GM21737 (cell line): ENCODE data around the gene CAVIN3.
"Not testable (repeated sequence)": the region's sequence is repeated elsewhere in the genome, so short reads cannot be mapped to it uniquely, and the experiment has no call there.

Source experiments
- ATAC-seq: cut with Tn5 transposase; IDR thresholded peaks from one replicate; pipeline ENCODE4 v1.9.1; 2021; ENCODE audit warnings: mild to moderate bottlenecking, moderate library complexity; ENCODE audit not compliant: unreplicated experiment

The CAVIN3 gene

DNA sequence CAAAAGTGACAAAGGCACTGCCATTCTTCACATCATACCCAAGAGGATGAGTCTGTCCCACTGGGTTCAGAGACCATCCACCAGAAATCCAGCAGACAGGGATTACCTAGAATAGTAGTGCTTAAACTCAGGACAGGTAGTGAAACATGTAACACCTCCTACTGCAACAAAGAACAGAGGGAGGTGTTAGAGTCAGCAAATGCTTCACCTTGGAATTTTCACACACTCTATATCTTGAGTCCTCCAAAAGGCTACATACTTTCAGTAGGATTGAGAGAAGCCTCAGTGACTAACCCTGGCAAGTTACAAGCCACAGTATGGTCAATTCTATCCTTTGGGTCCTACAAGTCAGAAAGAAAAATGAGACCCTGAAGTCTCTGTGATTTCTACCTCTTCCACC, 6.0 kb upstream of the CAVIN3 start:
- ATAC-seq: no peak

DNA sequence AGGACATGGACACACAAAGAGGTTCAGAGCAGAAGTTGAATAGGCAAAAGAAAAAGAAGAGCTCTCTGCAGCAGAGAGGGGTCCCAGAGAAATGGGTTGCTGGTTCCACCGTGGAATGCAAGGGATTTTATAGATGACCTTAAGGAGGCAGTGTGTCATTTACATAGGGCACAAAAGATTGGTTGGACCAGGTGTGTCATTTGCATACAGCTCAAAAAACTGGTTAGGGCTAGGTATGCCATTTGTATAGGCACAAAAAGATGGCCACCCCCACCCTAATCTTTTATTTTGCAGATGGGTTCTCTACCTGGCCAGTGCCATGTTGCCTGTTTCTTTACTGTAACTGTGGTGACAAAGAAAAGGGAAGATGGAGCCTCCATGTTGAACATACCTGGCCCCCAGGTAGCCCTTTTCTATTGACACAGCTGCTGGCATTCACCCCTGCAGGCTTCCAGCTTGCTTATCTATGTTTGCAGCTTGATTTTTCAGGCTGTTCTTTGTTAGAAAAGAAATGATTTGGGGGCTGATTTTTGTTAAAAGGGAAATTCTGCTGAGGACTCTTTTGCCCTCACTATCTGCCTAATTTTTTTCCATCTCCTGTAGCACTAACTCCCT, 3.1 kb upstream of the CAVIN3 start:
- ATAC-seq: no peak

GRCh38 chr11:6321961-6322362, 1.7 kb upstream of the CAVIN3 start:
- ATAC-seq: no peak

DNA sequence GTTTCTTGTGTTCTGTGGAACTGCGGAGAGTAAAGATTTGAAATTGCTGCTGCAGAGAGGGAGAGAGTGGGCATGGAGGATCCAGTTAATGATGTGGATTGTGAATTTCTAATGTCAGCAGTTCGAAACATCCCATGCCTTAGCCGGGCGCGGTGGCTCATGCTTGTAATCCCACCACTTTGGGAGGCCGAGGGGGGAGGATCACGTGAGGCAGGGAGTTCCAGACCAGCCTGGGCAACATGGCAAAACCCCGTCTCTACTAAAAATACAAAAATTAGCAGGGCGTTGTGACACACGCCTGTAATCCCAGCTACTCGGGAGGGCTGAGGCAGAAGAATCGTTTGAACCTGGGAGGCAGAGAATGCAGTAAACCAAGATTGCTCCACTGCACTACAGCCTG, 1.1 kb upstream of the CAVIN3 start:
- no peak for ATAC-seq

DNA sequence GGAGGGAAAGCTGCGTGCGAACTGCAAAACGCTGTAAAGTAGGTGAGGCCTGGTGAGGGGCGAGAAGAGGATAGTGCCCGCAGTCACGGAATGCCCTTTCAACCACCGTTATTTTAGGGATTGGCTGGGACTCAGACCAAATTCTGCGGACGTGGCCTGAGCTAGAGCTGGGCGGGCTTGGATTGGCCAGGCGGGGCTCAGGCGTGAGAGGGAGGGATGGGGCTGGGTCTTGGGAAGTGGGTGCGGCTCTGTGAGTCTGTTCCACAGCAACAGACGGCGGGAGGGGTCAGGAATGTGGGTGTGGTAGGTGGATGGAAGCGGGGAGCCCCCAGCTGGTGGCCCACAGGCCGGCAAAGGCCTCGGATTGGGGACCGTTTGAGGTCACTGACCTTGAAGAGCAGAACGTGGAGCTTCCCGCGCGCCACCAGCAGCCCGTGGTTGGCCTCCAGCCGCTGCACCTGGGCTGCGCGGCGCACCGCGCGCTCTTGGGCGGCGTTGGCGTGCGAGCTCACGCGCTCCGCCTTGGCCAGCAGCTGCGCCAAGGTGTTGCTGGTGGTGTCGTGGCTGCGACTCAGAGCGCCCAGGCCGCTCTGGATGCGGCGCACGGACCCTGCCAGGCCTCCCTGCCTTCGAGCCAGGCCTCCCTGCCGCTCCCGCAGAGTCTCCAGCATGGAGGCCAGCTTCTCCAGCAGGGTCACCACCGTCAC, 444 bp downstream of the CAVIN3 start:
- peak; percentile 40 for ATAC-seq

DNA sequence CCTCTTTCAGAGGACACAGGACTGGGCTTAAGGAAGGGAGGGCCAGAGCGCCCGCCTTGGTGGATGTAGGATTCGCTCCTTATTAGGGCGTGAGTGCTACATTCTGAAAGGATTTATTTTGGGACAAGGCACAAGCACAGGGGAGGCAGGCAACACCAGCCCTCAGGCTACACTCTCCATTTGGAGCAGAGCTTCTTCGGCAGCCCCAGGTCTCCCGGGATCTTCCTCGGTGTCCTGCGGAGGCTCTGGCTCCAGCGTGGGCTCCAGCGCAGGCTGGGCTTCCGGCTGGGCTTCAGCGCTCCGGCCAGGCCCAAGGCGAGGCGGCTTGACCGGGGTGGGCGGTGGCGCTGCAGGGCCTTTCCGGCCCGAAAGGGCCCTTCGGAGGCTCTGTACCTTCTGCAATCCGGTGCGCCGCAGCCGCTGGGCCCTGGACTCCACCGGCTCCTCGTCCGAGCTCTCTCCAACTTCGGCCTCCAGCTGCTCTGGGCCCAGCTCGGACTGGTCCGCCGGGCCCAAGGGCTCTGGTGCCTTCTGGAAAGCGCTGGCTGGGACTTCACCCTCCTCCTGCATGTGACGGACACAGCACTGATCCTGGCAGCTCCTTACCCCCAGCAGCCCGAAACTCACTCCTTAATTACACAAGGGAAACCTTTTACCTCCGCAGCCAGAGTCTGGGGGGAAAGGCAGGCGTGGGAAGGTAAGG, 1.1 kb downstream of the CAVIN3 start:
- ATAC-seq: no peak

DNA sequence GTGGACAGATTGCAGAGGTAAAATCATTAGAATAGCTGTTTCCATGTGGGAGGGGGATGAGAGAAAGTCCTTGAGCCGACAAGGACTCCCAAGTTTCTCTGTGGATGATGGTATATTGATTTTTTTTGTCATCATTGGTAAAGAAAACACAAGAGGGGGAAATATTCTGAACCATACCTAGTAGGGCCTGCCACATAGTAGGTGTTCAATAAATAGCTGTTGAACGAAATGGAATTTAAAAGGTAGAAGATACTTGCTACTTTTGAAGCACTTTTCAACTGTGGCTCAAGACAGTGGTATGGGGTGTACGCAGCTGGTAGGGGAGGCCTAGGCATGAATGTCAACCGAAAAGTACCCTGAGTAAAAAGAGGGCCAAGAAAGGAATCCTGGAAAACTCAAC, 2.1 kb downstream of the CAVIN3 start:
- ATAC-seq: no peak

GRCh38 chr11:6315811-6316425, 4.4 kb downstream of the CAVIN3 start:
- ATAC-seq: peak; percentile 64

- ATAC-seq: no peak
These were observed 8.2 kb downstream of the CAVIN3 start for GRCh38 chr11:6312106-6312505.

DNA sequence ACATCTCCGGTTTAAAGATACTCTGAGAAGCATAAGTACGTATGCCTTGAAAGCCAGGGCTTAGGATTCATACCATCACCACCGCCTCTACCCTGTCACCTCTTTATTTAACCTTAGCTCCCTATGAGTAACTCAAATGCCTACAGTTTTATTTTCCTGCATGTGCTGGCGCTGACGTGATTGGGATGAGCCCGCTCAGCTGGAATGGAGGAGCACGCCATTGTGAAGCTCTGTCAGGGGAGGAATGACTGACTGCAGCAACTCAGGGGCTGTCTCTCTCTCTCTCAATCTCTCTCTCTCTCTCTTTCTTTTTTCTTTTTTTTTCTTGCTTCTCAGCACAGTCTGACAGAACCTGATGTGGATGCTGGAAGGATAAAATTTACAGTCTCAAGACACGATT, 12.4 kb downstream of the CAVIN3 start:
- no peak for ATAC-seq

GRCh38 chr11:6305297-6305696, 15.0 kb downstream of the CAVIN3 start:
- no peak for ATAC-seq

DNA sequence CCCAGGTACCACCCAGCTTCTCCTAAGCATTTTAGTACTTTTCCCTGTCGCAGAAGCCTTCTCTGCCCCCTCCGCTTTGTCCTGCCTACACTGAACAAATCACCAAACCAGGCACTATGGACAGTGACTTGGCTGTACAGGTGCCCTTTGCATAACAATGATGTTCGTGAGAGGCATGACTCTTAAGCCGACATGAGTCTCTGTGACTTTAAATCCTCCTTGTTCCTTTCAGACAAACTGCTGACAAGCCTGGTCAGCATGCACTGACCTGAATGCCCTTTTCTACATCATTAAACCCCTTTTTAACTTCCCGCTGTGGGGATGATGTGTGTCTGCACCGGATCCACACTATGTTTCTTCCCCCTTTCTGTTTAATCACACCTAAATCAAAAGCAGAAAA, 16.6 kb downstream of the CAVIN3 start:
- ATAC-seq: no peak

DNA sequence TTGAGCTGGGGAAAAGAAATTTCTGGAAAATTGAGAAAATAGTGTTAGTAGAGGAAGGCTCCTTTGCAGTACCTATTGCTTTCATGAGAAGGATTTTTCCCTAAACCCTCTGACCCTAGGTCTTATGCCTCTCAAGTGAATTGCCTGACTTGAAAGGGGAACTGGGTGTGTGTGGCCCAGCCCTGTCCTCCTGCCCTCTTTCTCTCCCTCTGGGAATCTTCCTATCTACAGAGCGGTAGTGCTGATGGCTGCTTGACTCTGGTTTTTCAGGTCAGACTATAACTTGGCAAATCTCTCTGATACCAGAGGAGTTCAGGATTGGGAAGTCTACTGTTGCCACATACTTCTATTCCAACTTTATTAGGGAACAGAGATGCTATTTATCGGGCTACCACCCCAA, 19.2 kb downstream of the CAVIN3 start:
- no peak for ATAC-seq

GRCh38 chr11:6300325-6300724, 20.0 kb downstream of the CAVIN3 start:
- ATAC-seq: no peak

GRCh38 chr11:6298605-6299004, 21.7 kb downstream of the CAVIN3 start:
- no peak for ATAC-seq

GRCh38 chr11:6297831-6298230, 22.5 kb downstream of the CAVIN3 start:
- no peak for ATAC-seq

GRCh38 chr11:6285019-6285418, 35.3 kb downstream of the CAVIN3 start:
- ATAC-seq: no peak

DNA sequence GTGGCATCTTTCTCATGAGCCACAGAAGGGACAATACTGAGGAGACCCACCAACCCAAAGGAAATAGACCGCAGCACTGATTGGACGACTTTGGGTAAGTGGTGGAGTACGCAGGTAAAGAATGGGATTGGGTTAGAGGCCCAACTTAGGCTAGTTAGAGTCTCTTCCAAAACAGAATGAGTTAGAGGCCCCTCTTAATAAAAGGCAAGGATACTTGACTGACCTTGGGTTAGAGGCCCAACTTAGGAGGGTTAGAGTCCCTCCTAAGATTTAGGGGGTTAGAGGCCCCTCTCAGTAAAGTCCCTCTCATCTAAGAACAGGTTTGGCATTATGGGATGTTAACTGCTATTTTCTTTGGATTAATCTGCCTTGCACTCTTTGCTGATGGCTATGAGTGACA, 36.1 kb downstream of the CAVIN3 start:
- no peak for ATAC-seq

DNA sequence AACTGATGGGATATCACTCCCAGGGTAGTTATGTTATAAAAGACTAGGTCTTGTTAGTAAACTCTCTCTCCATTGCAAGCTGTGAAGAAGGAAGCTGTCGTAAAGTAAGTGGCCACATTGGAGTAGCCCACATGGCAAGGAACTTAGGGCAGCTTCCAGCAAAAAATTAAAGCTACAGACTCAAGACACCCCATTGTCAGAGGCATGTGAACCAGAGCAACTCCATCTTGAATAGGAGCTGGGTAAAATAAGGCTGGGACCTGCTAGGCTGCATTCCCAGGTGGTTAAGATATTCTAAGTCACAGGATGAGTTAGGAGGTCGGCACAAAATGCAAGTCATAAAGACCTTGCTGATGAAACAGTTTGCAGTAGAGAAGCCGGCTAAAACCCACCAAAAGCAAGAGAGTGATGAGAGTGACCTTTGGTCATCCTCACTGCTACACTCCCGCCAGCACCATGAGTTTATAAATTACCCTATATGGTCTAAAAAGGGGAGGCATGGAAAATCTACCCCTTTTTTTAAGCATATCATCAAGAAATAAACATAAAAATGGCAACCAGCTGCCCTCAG, 36.8 kb downstream of the CAVIN3 start:
- ATAC-seq: no peak

GRCh38 chr11:6280809-6281208, 39.5 kb downstream of the CAVIN3 start:
- not testable (repeated sequence) for ATAC-seq

DNA sequence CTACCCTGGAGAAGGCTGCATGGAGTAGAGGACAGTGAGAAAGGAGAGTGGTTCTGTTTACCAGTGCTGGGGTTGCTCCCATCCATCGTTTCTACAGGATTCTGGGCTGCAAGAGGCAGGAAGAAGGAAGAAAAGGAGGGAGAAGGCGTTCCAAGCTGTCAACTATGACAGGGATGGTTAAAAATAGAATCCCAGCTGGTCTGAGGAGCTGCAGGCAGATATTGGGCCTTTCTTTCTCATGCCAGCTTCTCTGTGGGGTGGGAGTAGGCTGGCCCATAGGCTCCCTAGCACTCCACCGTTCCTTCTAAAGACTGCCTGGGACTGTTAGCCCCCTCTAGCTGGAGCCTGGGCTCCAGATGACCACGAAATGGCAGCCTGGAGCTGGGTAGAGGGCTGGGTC, 47.1 kb downstream of the CAVIN3 start:
- ATAC-seq: no peak
